Lower lobe of right lung (tissue), 2 donors: ENCODE measurements around the gene FANCC. TPM values are rescaled to one million over a fixed set of nuclear protein-coding genes. Genes with fewer than 3 reads are reported as not detected.

Experiments used
- ATAC-seq, 2 donors: fragments of 200-7000 bp; cut with Tn5 transposase; one replicate each; pipeline ENCODE4 v1.9.1; 2020 to 2022; ENCODE audit warnings: mild to moderate bottlenecking in 2 of 2, moderate library complexity in 2 of 2
- DNase-seq: peaks from one replicate; pipeline ENCODE4 v3.0.0-alpha.2; 2020
- H3K27ac ChIP-seq: fragments of 200-600 bp; one replicate; pipeline ENCODE4 v1.8.0; 2022
- H3K27me3 ChIP-seq: fragments of 200-600 bp; one replicate; pipeline ENCODE4 v1.8.0; 2022; ENCODE audit warnings: low read depth
- H3K36me3 ChIP-seq: fragments of 200-600 bp; one replicate; pipeline ENCODE4 v1.8.0; 2022; ENCODE audit warnings: mild to moderate bottlenecking
- H3K4me1 ChIP-seq: fragments of 200-600 bp; one replicate; pipeline ENCODE4 v1.8.0; 2022
- H3K4me3 ChIP-seq: fragments of 200-600 bp; one replicate; pipeline ENCODE4 v1.8.0; 2022; ENCODE audit warnings: mild to moderate bottlenecking
- H3K9me3 ChIP-seq: fragments of 200-600 bp; one replicate; pipeline ENCODE4 v1.8.0; 2022
- intact Hi-C: fragments of 100-400 bp; cut with DNase I; formaldehyde crosslinking; loops from one replicate; pipeline ENCODE4 v1.11.0; 2022
- total RNA-seq: library from RNA; stranded (reverse); fragmentation: NEBNext Ultra II Directional; extraction: Animal tissue kit (Norgen Biotek cat#: 25700); gene quantifications from one replicate; pipeline ENCODE4 v1.2.1, GENCODE V29; 2021
- TF ChIP-seq, protein P1 (sequence below): fragments of 200-600 bp; IDR thresholded peaks from one replicate; pipeline ENCODE4 v1.8.0; 2022; ENCODE audit warnings: antibody characterized with exemption, mild to moderate bottlenecking
- donor health status: DM: no; HTN: yes; CAD: no; lungs with severe emphysema.

FANCC gene
- total RNA-seq, 1 donor from 2014 or later = 11.3 TPM

DNA sequence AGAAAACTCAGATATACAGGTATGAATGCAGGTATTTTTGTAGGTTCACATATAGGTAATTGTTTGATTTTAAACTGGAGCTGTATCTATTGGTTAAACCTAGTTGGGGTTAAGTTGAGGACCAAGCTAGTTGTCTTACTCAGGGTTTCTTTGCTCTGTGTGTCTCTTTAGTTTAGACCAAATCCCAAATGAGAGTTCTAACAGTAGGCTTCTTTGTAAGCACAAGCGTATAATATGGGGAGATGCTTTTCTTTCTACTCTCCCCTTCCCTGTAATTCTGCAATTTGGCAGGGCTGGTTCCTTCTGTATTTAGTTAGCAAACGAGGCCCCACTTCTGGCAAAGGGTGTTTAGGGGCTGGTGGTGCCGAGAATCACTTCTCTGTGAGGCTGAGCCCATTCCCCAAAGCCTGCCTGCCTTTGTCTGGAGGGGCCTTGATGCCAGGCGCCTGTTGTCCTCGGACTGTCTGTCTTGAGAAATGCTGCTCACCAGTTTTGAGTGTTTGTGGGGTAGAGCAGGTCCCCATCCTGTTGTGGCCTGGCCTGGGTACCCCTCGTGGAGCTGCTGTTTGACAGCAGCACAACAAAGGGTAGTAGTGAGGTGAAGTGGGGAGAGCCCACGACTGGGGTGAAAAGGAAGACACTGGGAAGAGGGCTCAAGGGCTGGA lies 259.3 kb downstream of the FANCC start:
- TF ChIP-seq, protein P1, sequence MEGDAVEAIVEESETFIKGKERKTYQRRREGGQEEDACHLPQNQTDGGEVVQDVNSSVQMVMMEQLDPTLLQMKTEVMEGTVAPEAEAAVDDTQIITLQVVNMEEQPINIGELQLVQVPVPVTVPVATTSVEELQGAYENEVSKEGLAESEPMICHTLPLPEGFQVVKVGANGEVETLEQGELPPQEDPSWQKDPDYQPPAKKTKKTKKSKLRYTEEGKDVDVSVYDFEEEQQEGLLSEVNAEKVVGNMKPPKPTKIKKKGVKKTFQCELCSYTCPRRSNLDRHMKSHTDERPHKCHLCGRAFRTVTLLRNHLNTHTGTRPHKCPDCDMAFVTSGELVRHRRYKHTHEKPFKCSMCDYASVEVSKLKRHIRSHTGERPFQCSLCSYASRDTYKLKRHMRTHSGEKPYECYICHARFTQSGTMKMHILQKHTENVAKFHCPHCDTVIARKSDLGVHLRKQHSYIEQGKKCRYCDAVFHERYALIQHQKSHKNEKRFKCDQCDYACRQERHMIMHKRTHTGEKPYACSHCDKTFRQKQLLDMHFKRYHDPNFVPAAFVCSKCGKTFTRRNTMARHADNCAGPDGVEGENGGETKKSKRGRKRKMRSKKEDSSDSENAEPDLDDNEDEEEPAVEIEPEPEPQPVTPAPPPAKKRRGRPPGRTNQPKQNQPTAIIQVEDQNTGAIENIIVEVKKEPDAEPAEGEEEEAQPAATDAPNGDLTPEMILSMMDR = no peak
- peaks cover 30% of the 10 kb centered on the region for H3K36me3 ChIP-seq
- ATAC-seq (no peak), DNase-seq (no peak)
- intact Hi-C loops = no loop called here
- peak overlapping the region; percentile 10 for H3K27ac ChIP-seq
- H3K9me3 ChIP-seq = no peaks in the 10 kb centered on the region
- H3K4me3 ChIP-seq = peak overlapping the region; percentile 3
- no peaks in the 10 kb centered on the region for H3K27me3 ChIP-seq
- H3K4me1 ChIP-seq = peaks cover 95% of the 10 kb centered on the region

DNA sequence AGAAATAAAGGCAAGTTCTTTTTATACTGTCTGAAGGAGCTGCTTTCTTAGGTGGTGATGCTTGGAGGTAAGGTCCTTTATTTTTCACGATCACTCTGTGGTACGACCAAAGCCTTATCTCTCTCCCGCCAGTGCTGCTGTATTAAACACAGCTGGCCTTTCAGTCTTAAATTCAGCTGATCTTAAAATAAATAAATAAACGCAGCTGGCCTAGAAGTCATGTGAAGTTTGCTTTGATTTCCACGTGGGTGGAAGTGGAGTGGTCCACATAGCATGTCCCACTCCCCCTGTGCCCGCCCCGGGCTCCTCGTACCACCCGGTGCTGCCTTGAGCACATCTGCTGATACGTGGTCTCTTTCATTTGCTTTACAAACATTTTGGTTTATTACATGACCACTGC lies 260.4 kb downstream of the FANCC start:
- no peak for DNase-seq
- TF ChIP-seq, protein P1 = no peak

DNA sequence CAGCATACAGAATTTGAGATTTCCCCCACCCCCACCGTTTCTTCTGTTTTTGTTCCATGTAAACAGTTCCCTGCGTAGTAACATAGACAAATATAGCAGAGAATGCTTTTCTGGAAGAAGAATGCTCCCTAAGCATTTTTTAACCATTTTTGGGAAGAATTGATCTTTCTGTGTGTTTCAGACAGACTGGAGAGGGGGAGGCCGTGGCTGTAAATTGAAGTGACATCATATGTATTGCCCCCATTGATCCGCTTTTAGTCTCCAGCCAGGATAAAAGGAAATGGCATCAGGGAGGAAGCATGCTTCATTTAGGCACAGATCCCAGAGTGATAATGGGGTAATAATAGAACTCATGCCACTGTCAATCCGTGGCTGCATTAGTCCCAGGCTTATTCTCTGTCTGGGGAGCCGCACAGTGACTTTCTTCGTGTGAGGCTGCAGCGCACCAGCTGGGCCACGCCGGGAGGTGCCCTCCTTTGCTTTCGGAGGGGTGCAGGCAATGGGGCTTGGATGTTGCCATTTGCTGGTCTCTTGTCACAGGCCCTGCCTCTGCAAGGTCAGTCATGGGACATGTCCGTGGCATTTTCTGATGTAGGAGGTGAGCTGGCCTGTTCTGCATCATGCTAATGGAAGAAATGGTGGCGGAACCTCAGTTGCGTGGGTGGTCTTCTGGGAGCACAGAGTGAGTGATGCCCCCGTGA lies 261.5 kb downstream of the FANCC start:
- Histone ChIP-seq H3K4me1 (peaks cover 83% of the 10 kb centered on the region), H3K4me3 (peak overlapping the region; percentile 29), H3K36me3 (peaks cover 8% of the 10 kb centered on the region), H3K9me3 (no peaks in the 10 kb centered on the region), H3K27ac (peak overlapping the region; percentile 62), H3K27me3 (no peaks in the 10 kb centered on the region)
- DNase-seq (no peak), ATAC-seq (peak; percentile 17 to 24)
- intact Hi-C loops = no loop called here
- TF ChIP-seq, protein P1 = no peak

More for the DNA sequence above, 260.4 kb downstream of the FANCC start:
- peak in 1 of 2 donors; percentile 23 for ATAC-seq
- intact Hi-C loops = no loop called here
- no peaks in the 10 kb centered on the region for H3K9me3 ChIP-seq
- H3K27ac ChIP-seq = peak overlapping the region; percentile 10
- H3K4me1 ChIP-seq = peaks cover 94% of the 10 kb centered on the region
- H3K4me3 ChIP-seq = peak overlapping the region; percentile 29
- H3K27me3 ChIP-seq = no peaks in the 10 kb centered on the region
- H3K36me3 ChIP-seq = peaks cover 19% of the 10 kb centered on the region

DNA sequence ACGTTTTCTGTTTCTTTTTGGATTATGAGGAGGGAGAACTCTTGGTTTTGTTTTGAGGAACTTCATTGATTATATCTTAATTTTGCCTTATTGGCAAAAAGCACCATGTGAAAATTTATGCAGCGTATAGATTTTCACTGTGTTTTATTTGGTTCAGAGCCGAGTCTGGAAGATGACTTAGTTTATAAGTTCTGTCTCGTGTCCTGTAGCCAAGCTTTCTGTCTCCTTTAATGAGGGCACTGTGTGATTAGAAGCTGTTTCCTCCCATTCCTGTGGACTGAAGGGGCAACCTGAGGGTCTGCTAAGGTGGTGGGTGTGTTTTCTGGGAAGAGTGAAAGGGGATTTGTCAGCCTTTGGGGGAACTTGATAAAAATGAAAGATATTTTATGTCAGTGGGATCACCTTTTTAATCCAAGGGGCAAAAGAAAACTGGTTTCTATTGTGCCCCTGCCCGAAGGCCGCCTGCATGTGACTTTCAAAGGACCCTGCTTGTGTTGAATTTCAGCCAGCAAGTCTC lies 262.1 kb downstream of the FANCC start:
- DNase-seq (no peak), ATAC-seq (no peak)
- intact Hi-C loops = no loop called here
- TF ChIP-seq, protein P1 = no peak
- H3K4me3 ChIP-seq = peak overlapping the region; percentile 1
- H3K4me1 ChIP-seq = peaks cover 77% of the 10 kb centered on the region
- H3K27me3 ChIP-seq = no peaks in the 10 kb centered on the region
- H3K27ac ChIP-seq = peak overlapping the region; percentile 62
- no peaks in the 10 kb centered on the region for H3K9me3 ChIP-seq
- H3K36me3 ChIP-seq = peaks cover 1% of the 10 kb centered on the region

DNA sequence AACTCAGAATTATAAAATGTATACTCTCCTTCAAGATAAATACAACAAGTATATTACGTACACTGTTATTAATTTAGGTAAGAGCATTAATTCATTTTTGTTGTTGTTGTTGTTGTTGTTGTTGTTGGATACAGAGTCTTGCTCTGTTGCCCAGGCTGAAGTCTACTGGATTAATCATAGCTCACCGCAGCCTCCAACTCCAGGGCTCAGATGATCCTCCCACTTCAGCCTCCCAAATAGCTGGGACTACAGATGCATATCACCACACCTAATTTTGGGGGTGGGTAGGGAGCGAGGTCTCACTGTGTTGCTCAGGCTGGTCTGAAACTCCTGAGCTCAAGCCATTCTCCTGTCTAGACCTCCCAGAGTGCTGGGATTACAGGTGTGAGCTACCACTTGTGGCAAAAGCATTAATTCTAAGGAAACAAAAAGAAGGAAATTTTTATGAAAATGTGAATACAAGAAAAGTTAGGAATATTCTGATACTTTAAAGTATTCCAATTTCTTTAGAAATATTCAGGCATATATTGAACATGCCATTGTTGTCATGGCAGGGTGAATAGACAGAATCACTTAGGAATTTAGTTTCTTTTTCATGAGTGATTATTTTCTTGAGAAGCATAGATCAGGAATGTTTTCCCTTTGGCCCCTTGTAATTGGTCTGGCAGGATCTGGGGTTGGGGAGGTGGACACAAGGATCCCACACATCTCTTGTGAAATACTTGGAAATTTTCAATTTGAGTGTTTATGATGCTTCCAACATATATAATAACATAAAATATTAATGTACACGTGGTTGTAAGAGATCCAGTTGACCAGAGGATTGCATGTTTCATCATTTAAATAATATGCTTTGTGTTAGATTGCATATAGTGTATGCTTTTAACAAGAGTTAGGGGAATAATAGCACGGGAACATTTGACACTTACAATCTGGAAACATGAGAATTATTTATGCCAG lies 263.6 kb downstream of the FANCC start:
- ATAC-seq (no peak), DNase-seq (no peak)
- intact Hi-C loops = no loop called here
- peaks cover 79% of the 10 kb centered on the region for H3K4me1 ChIP-seq
- H3K27me3 ChIP-seq = no peaks in the 10 kb centered on the region
- no peak overlapping the region for H3K4me3 ChIP-seq
- TF ChIP-seq, protein P1 = no peak
- no peaks in the 10 kb centered on the region for H3K9me3 ChIP-seq
- no peaks in the 10 kb centered on the region for H3K36me3 ChIP-seq
- no peak overlapping the region for H3K27ac ChIP-seq
